Activated T-cell treated with anti-CD3 and anti-CD28 coated beads, Interleukin-2, amount 50 U/mL, for 4 hours (primary cell): ENCODE measurements around the gene PMP22. TPM values are rescaled to one million over a fixed set of nuclear protein-coding genes. Genes with fewer than 3 reads are reported as not detected.

Experiments
- ATAC-seq, 2 donors: fragments of 200-7000 bp; cut with Tn5 transposase; one replicate each; pipeline ENCODE4 v1.10.0; 2021
- DNase-seq: peaks from one replicate; pipeline ENCODE4 v3.0.0-alpha.2; 2020
- H3K27me3 Mint-ChIP-seq: one replicate; pipeline ENCODE4 v1.8.0; 2021; ENCODE audit warnings: low read depth, mixed read lengths
- H3K36me3 Mint-ChIP-seq: one replicate; pipeline ENCODE4 v1.8.0; 2022; ENCODE audit warnings: mixed read lengths; ENCODE audit not compliant: insufficient read depth
- H3K4me1 Mint-ChIP-seq: one replicate; pipeline ENCODE4 v1.8.0; 2021; ENCODE audit warnings: low read depth, mixed read lengths
- H3K4me3 Mint-ChIP-seq: one replicate; pipeline ENCODE4 v1.8.0; 2021; ENCODE audit warnings: mild to moderate bottlenecking, moderate library complexity, mixed read lengths
- H3K9me3 Mint-ChIP-seq: one replicate; pipeline ENCODE4 v1.8.0; 2021; ENCODE audit warnings: mixed read lengths
- total RNA-seq, 3 donors: library from RNA; stranded (reverse); gene quantifications; one replicate each; pipeline ENCODE4 v1.2.1, GENCODE V29; 2021

The PMP22 gene
- total RNA-seq, 3 donors from 2014 or later: 0.32 to 0.41 TPM; not detected in 1

DNA sequence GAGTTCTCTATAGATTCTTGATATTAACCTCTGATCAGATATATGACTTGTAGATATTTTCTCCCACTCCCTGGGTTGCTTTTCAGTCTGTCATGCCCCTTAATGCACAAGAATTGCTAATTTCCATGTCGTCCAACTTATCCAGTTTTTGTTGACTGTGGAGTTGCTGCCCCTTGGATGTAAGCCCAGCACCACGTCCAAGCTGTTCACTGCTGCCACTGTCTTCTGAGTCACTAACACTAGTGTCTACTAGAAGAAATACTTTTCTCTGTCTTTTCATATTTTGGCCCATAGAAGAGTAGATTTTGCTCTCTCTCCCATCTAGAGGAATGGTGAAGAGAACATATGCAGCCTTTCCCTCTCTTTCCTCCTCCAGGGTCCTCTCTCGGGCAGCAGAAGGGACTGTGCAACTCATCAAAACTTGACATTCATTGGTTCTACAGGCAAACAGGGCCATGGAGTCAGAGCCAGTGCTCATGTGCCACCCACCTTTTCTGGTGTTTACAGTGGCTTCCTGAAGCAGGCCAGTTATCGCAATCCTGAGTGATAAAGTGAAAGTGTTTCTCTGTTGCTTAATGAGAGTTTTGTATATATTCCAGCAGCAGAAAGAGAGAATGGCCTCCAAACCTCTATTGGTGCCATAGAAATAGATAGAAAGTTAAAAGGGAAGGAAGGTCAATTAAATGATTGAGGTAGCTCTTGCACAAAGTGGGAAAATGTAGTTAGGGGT, 22.6 kb upstream of the PMP22 start:
- H3K27me3 Mint-ChIP-seq: peaks cover 22% of the 10 kb centered on the region
- ATAC-seq (no peak), DNase-seq (no peak)
- no peaks in the 10 kb centered on the region for H3K36me3 Mint-ChIP-seq
- H3K4me3 Mint-ChIP-seq: no peak overlapping the region
- H3K9me3 Mint-ChIP-seq: peaks cover 9% of the 10 kb centered on the region
- no peaks in the 10 kb centered on the region for H3K4me1 Mint-ChIP-seq

DNA sequence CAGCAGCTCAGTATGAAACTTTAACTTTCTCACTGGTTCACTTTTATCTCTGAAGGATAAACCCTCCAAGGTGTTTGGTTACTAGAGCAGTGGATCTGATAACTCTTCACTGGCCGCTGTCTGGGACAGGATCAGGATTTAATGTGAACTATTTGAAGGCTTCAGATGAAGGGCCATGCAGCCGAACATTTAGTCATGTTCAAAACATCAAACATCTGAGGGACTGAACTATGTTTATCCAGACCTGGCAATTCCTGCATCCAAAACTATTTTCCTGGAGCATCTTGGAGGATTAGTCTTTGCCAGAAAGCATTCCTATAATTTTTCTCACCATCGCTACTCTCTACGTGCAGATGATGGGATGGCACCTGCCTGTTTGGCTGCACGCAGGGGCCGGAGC, 20.3 kb upstream of the PMP22 start:
- DNase-seq (no peak), ATAC-seq (no peak)
- H3K27me3 Mint-ChIP-seq: peaks cover 21% of the 10 kb centered on the region
- no peaks in the 10 kb centered on the region for H3K36me3 Mint-ChIP-seq
- no peaks in the 10 kb centered on the region for H3K4me1 Mint-ChIP-seq
- H3K4me3 Mint-ChIP-seq: no peak overlapping the region
- H3K9me3 Mint-ChIP-seq: peaks cover 10% of the 10 kb centered on the region

DNA sequence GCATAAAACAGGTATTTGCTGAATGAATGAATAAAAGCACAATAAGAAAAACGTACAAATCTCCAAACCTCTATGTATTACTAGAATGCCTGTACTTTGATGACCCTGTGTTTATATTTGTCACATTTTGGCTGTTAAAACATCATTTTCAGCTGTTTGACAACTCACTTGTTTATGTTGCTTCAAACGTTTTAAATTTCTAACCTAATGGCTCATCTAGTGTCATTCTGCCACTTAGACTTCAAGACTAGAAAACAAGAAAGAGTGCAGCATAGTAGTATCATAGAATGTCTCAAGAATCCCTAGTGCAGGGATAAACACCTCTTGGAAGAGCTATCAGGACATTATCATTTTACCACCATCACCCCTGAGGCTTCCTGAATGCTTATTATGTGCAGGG, 19.4 kb upstream of the PMP22 start:
- no peak for DNase-seq
- ATAC-seq: no peak
- peaks cover 10% of the 10 kb centered on the region for H3K9me3 Mint-ChIP-seq
- no peak overlapping the region for H3K4me3 Mint-ChIP-seq
- H3K36me3 Mint-ChIP-seq: no peaks in the 10 kb centered on the region
- H3K4me1 Mint-ChIP-seq: no peaks in the 10 kb centered on the region
- H3K27me3 Mint-ChIP-seq: peaks cover 21% of the 10 kb centered on the region

DNA sequence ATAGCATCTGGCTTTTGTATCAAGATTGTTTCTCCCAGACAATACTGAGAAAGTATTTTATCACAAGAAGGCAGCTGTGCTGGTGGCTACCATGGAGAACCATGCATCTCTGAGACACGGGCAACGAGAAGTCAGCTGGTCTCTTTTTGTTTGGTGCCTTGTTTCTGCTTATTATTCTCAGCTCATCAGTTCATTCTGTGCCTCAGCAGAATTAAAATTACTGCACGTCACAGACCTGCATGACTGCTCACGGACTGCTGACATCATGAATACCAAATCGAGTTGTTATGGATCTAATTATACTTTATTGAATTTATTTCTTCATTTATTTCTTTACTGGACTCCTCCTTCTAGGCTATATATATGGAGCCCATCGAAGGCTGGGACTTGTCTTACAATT, 19.0 kb upstream of the PMP22 start:
- Mint-ChIP-seq H3K36me3 (no peaks in the 10 kb centered on the region), H3K27me3 (peaks cover 21% of the 10 kb centered on the region), H3K4me1 (no peaks in the 10 kb centered on the region), H3K9me3 (peaks cover 10% of the 10 kb centered on the region), H3K4me3 (no peak overlapping the region)
- no peak for DNase-seq
- ATAC-seq: no peak

DNA sequence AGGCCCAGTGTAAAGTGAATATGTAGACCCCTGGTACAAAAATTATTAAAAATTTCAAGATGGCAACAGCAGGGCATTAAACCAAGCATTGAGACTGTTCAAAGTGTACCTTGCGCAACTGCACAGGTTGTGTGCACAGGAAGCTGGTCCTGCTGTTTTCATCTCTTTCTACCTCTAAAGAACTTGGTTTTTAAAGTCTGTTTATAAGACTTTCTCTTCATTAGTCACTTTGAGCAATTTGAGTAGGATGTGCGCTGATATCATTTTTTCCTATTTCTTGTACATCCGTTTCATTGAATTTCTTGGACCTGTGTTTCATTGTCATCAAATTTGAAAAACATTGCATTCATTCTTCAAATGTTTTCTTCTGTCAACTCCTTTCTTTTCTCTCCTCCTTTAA, 16.8 kb upstream of the PMP22 start:
- DNase-seq (no peak), ATAC-seq (no peak)
- Mint-ChIP-seq H3K36me3 (no peaks in the 10 kb centered on the region), H3K4me1 (no peaks in the 10 kb centered on the region), H3K9me3 (peaks cover 10% of the 10 kb centered on the region), H3K27me3 (peaks cover 12% of the 10 kb centered on the region), H3K4me3 (no peak overlapping the region)

DNA sequence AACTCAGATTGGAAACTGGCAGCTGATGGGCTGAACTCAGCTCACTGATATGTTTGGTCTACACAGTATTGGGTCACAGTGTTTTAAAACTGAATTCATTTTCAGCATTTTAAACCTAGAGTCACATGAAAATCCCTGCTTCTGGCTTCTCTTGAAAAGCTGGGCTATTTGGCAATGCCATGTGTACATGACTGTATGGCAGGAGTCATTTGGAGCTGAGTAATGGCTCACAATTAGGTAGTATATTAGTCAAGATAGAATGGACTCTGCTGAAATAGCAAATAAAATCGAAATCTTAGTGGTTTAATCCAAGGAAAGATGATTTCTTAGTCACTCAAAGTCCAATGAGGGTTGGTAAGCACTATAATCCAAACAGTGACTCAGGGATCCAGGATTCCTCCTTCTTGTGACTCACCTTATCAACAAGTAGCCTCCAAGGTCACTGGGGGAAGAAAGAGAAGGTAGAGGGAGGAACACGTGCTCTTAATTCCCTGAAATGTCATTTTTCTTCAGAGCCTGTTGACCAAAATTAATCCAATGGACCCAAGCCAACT, 13.9 kb upstream of the PMP22 start:
- no peak for DNase-seq
- ATAC-seq: no peak
- H3K9me3 Mint-ChIP-seq: peaks cover 10% of the 10 kb centered on the region
- peaks cover 16% of the 10 kb centered on the region for H3K27me3 Mint-ChIP-seq
- no peaks in the 10 kb centered on the region for H3K4me1 Mint-ChIP-seq
- no peak overlapping the region for H3K4me3 Mint-ChIP-seq
- H3K36me3 Mint-ChIP-seq: no peaks in the 10 kb centered on the region

DNA sequence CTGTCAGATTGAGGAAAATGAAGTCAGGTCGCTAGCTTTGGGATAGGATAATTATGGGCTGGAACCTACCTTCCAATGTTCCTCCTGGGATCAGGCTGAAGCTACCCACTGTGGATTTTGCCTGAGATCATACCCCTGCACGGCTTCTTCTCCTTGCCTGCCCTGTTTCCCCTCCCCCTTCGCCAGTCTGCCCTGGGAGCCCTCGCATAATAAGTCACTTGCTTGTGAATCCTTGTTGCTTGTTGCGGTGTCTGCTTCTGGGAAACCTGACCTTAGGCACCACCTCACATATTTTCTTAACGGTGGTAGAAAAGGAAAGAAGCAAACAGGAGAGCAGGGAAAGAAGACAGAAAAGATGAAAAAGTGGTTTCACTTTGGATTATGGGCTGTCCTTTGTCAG, 13.3 kb upstream of the PMP22 start:
- ATAC-seq: no peak
- H3K27me3 Mint-ChIP-seq: peaks cover 10% of the 10 kb centered on the region

DNA sequence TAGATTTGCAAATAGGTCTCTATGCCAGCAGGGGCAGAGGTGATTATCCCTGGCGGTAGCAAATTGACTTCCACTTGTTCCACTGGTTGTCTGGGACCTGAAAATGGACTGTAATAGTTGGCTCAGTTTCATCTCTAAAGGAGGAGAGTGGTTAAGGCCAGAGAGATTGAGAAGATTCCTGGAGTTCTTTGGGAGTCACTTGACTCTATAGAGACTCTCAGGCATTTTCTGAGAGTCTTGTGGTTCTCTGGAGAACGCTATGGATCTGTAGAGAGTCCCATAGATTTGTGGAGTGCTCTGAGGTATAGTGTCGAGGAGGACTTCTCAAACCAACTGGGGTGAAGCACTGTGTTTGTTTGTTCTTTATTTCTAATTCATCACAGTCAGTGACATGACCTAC, 8.9 kb upstream of the PMP22 start:
- Mint-ChIP-seq H3K27me3 (peaks cover 11% of the 10 kb centered on the region), H3K4me1 (peaks cover 2% of the 10 kb centered on the region), H3K36me3 (no peaks in the 10 kb centered on the region), H3K4me3 (no peak overlapping the region), H3K9me3 (no peaks in the 10 kb centered on the region)
- no peak for ATAC-seq
- DNase-seq: no peak

More for the DNA sequence above, 13.3 kb upstream of the PMP22 start:
- H3K36me3 Mint-ChIP-seq: no peaks in the 10 kb centered on the region
- no peak for DNase-seq
- H3K4me3 Mint-ChIP-seq: no peak overlapping the region
- H3K9me3 Mint-ChIP-seq: peaks cover 8% of the 10 kb centered on the region
- no peaks in the 10 kb centered on the region for H3K4me1 Mint-ChIP-seq

DNA sequence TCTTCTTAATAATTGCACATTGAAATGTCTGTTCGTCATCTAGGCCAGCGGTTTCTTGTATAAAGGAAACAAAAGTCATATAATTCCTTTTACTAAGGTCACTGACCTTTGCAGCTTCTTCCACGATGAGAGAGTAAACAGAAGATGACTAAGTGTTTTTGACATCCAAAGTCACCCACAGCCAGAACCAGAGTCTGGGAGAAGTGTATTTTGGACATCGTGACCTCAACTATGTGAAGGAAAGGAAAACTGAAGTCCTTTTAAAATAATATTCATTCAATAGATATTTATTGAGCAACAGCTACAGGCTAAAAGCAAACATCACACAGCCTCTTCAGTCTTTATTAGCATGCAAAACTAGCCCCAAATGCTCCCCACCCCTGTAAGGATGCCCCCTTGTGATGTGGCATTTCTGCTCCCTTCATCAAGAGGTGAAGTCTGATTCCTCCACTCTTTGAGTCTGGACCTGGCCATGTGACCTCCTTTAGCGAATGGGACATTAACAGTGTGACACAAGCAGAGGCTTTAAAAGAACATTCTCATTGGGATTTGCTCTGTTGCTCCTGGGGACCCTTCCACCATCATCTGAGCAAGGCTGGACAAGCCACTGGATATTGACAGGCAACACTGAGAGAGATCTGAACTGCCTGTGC, 8.1 kb upstream of the PMP22 start:
- H3K4me1 Mint-ChIP-seq: peaks cover 2% of the 10 kb centered on the region
- H3K36me3 Mint-ChIP-seq: no peaks in the 10 kb centered on the region
- no peak for ATAC-seq
- H3K9me3 Mint-ChIP-seq: no peaks in the 10 kb centered on the region
- DNase-seq: no peak
- H3K27me3 Mint-ChIP-seq: peaks cover 9% of the 10 kb centered on the region
- H3K4me3 Mint-ChIP-seq: no peak overlapping the region

DNA sequence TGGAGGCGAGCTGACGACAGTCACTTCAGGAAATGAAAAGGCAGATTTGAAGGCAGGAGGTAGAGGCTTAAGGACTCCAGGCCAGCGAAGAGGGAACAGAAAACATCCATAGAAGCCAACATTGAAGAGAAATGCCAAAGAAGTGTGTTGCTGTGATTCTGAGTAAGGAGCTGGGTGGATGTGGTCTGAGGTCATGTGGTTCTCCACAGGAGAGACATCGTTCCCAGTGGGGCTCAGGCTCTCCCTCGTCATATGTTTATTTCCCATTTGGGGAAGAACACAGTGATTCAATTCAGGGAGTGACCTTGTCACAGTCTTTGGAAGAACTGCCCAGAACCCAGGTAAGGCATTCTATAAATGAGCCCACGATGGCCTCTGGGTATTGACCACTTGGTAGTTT, 6.6 kb upstream of the PMP22 start:
- no peak for ATAC-seq
- Mint-ChIP-seq H3K4me1 (peaks cover 2% of the 10 kb centered on the region), H3K36me3 (no peaks in the 10 kb centered on the region), H3K27me3 (peaks cover 19% of the 10 kb centered on the region), H3K9me3 (no peaks in the 10 kb centered on the region), H3K4me3 (no peak overlapping the region)
- DNase-seq: no peak

DNA sequence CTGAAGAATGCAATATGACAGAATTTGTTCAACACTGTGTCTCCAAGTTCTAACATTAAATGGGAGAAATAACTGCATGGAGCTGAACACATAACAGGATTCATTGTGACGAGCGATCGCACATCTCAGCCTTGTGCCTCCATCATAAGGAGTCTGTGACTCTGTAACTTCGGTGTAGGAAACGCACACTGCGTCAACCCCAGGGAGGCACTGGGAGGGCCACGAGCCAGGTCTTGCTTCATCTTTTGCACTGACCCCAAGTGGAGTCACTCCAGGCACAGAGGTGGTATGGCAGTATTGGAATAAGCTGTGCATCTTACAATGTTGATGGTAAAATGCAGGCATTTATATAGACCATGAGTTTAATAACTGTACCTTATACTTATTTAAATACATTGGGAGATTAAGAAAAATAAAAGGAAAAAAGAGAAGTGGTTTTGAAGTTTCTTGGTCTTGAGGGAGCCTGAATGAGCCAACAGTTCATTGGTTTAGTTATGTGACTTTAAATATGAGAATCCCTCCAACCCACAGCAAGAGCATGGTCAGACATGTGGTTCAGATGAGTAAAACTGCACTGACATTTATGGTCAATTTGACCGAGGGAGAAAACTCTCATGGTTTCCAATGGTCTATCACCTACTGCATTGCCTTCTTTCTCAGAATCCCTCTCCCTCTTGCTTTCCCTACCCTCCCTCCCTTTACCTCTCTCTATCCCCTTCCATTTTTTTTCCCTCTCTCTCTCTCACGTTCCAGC, 5.7 kb upstream of the PMP22 start:
- Mint-ChIP-seq H3K27me3 (peaks cover 23% of the 10 kb centered on the region), H3K4me3 (no peak overlapping the region), H3K9me3 (no peaks in the 10 kb centered on the region), H3K4me1 (peaks cover 2% of the 10 kb centered on the region), H3K36me3 (no peaks in the 10 kb centered on the region)
- ATAC-seq: no peak
- no peak for DNase-seq

DNA sequence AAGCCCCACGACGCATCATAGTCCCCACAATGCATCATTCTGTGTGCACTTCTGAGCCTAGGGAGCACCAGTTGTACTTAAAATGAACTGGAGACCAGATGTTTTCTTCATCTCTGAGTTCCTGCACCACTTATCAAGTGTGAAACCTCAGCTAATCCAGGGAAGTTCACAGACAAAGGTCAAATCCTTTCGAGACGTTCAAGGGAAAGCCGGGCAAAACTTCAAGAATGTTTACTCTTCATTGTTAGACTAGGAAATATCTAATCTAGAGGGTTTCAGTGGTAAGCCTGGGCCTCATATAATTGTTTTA, 4.6 kb upstream of the PMP22 start:
- DNase-seq: no peak
- no peak for ATAC-seq

DNA sequence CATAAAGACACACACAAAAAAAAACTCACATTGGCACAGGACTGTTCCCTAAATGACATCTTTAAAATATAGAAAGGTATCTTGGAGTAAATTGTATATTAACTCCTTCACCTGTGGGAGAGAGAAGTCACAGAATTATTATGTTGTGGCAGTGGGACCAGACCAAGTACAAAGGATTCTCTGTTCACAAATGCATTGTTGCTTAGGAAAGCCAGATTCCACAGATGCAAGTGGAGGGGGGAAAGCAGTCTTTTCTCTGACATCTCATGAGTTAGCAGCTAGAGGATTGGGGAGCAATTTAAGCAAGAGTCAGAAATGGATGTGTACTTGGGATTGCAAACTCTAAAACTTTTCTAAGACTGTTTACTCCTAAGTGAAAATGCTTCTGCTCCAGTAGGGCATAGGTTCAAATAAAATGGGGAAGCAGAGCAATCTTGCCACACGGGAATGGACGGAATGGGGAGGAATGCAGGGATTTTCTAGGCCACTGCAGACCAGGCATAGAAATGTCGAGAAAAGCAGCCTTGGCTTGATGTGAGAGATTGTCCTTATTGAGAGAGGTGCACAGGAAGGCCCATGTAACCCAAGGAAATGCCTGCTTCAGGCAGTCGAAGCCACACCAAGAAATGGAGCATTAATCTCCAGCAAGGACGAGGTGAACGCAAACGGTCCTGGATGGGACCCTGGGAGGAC, 4.1 kb upstream of the PMP22 start:
- ATAC-seq: no peak
- no peaks in the 10 kb centered on the region for H3K9me3 Mint-ChIP-seq
- H3K4me3 Mint-ChIP-seq: no peak overlapping the region

More for the DNA sequence above, 4.6 kb upstream of the PMP22 start:
- no peak overlapping the region for H3K4me3 Mint-ChIP-seq
- H3K4me1 Mint-ChIP-seq: peaks cover 2% of the 10 kb centered on the region
- no peaks in the 10 kb centered on the region for H3K36me3 Mint-ChIP-seq
- H3K9me3 Mint-ChIP-seq: no peaks in the 10 kb centered on the region
- peaks cover 32% of the 10 kb centered on the region for H3K27me3 Mint-ChIP-seq

DNA sequence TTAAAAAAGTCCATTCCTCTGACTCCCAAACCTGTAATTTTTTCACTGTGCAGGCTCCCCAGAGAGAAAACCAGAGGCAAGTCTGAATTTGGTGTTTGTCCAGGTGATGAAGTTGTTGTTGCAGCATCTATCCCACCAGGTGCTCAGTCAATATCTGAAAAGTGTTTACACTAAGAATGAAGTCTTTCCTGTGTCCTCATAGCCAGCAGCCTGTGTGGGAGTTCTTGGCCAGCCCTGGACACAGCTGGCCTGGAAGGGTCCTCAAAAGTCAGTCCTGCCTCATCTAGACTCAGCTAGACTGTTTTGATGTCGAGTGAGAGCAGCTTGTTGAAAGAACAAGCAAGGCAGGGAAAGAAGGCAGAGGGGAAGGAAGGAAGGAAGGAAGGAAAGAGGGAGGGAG, 3.3 kb upstream of the PMP22 start:
- Mint-ChIP-seq H3K4me3 (no peak overlapping the region), H3K36me3 (no peaks in the 10 kb centered on the region), H3K4me1 (peaks cover 2% of the 10 kb centered on the region), H3K27me3 (peaks cover 44% of the 10 kb centered on the region), H3K9me3 (no peaks in the 10 kb centered on the region)
- no peak for ATAC-seq
- DNase-seq: no peak

More for the DNA sequence above, 4.1 kb upstream of the PMP22 start:
- Mint-ChIP-seq H3K27me3 (peaks cover 37% of the 10 kb centered on the region), H3K36me3 (no peaks in the 10 kb centered on the region), H3K4me1 (peaks cover 2% of the 10 kb centered on the region)
- no peak for DNase-seq
